ENCODE measurements around the gene ASZ1.

ASZ1 gene

DNA sequence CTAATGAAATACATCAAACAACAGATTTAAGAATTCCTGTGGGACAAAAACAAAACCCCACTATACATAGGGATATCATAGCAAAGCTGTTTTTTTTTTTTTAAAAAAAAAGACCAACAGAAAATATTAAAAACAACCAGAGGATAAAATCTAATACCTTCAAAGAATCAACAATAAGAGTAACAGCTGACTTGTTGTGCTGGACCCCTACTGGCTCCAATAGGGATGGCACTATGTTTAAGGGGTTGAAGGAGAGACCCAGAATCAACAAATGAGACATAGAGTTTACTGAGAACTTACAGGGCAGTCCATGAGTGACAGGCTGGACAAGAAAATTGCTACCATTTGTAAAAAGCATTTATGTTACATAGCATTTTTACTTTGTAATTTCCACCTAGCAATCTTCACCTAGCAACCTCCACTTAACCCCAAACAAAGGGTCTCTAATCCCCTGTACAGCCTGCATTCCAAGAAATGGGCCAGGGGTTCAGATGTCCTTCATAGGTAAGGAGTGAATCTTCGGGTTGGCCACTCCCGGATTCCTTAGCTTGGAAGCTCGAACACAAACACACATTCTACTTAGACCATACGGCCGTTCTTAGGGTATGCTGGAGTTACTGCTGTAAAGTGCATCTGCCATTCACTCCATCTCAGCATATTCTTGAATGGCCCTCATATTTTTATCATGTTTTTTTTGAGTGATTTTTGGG is 25.8 kb downstream of the ASZ1 start:
- DNase-seq: no peak

DNA sequence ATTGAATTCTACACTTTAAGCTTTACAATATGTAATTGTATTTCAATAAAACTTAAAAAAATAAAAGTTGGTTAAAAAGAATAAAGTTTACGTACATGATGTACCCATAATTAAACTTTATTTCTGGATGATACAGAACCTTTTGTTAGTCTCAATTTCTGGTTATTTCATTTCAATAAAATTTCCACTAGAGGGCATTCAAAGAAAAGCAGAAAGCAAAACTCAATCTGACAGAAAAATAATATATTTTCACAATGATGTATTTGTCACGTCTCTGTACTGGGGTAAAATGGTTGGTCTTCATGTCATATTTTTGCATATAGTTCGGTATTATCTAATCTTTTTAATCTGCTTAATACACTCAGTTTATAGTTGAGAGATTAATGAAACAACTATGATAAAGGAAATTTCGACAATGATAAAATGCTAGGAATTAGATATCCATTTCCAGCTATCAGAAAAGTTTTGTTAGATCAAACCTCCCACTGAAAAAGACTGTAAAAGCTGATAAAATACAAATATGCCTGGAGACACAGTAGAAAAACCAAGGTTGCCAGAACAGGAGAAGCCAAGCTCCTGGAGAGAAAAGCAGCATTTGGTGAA is 27.4 kb downstream of the ASZ1 start:
- DNase-seq: no peak

DNA sequence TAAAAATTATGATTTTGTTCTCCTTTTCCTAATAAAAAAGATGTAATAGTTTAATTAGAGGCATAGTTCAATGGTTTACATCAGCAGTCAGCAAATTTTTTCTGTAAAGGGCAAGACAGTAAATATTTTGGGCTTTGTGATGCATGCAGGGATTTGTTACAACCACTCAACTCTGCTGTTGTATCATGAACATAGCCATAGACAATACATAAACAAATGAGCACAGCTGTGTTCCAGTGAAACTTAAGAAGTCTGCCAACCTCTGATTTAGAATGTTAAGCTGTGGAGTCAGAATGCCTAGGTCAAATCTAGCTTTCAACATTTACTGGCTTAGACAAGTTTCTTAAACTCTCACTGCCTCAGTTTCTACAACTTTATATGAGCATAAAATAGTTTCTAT is 31.6 kb downstream of the ASZ1 start:
- DNase-seq: no peak

DNA sequence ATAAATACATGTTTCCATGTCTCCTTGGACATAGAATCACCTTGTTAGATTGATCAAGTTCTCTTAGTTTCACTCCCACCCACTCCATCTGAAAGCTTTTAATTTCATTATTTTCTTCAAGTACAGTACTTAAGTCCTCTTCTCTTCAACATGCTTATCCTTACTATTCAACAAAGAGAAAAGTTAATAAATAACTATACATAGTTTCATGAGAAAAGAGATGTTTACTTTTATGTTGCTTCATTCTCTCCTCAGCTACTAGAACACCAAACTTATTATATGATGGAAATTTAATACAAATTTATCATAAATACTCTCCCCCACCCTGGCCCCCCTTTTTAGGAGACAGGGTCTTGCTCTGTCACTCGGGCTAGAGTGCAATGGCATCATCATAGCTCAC is 33.5 kb downstream of the ASZ1 start:
- DNase-seq: no peak

DNA sequence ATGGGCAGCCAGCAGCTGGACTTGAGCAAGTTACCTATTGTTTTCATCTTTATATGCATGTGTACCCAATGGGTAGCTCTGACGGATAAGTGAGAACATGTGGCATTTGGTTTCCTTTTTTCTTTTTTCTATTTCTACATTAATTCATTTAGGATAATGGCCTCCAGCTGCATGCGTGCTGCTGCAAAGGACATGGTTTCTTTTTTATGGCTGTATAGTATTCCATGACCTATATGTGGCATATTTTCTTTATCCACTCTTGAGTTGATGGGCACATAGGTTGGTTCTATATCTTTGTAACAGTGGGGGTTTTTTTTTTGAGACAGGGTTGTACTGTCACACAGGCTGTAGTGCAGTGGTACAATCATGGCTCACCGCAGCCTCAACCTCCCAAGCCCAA is 37.4 kb downstream of the ASZ1 start:
- DNase-seq: no peak

DNA sequence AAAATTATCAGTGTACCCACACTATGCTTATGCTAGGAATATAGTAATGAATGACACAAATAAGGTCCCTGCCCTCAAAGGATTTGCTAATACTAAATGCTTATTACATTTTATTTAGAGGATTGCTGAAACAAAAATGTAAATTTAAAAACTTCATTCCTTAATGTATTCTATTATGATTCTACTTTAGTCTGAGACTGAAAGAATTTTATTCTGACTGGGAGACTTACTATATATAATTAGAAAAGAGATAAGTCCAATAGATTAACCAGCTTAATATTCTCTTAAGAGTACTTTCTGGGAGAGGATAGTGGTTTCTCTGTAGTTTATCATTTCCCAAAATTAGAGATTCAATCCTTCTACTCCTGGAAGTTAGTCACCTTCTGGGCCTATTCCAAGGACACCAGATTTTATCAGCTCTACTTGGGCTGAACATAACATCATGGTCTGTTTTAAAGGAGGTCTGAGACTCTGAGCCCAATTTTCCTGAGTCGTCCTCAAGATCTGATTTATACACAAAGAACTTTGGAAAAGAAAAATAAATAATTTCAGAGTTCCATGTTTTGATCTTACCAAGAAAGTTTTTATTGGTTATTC is 41.1 kb downstream of the ASZ1 start:
- DNase-seq: no peak

DNA sequence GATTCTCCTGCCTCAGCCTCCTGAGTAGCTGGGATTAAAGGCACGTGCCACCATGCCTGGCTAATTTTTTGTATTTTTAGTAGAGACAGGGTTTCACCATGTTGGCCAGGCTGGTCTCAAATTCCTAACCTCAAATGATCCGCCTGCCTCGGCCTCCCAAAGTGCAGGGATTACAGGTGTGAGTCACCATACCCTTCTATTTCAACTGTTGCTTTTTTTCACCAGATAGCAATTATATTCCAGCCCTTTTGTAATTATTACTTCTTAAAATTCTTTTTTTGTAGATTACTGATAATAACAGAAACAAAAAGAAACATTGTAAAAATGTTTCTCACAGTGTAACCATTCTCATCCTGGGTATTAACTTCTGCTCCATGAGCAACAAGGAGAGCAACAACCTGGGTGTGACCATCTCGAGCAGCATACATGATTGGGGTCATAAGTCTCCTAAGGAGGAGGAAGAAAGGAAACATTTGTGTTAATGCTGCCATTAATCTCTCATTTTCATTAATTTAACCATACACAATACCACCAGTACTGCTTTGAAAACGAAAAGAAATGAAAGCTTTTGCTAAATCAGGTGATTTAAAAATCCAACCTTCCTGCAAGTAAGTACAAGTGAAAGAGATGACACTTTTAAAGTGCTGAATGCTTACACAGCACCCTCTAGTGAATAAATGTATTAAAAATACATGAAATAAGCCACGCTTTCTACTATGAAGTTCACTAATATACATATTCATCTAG is 41.8 kb downstream of the ASZ1 start:
- DNase-seq: peak; percentile 3

DNA sequence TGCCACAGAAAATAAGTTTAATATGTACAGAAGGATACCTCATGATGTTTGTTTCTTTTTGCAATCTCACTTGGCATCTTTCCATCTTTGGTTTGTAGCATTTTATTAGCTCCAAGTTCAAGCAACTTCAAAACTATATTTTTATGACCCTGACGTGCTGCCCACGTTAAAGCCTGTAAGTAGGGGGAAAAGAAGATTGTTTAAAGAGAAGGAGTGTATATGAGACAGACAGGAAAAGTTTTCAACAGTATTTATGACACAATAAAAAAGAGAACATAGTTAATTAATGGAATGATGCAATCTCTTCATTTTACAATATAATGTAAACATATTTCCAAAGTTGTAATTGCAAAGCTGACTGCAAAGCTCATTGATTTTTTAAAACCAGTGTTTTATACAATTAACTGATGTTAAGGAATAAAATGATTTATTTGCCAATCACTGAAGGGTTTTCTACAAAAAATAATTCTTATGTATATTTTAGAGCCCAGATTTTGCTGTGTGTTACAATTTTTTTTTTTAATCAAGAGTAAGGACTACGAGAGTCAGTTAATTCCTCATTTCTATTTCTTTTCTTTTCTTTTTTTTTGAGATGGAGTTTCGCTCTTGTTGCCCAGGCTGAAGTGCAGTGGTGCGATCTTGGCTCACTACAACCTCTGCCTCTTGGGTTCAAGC is 42.5 kb downstream of the ASZ1 start:
- no peak for DNase-seq

DNA sequence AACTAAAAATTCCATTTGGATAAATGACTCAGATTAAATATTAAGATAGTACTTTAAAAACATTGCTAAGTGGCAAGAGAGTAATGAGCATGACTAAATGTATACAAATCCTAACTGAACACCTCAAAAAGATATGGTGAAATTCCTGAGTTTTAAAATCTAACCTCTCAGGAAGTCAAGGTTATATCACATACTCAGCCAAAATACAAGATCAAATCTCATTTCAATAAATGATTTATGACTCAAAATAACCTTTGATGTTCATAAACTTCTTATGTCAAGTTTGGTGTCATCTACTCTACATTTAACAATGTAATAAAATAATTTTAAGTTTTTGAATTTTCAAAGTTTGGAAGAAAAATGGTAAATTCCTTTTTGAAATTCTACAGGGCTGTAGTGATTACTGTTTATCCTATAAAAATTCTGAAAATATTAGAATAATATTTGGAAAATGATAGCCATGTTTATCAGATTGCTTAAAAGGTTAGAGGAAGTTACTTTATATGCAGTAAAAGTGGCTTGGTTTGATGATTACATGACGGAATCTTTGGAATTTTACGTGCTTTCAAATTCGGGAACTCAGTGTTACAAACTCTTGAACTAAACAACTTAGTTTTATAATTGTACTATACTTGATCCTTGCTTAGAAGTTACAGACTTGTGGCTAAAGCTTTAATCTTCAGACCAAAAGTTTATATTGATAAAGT is 43.7 kb downstream of the ASZ1 start:
- DNase-seq: no peak

DNA sequence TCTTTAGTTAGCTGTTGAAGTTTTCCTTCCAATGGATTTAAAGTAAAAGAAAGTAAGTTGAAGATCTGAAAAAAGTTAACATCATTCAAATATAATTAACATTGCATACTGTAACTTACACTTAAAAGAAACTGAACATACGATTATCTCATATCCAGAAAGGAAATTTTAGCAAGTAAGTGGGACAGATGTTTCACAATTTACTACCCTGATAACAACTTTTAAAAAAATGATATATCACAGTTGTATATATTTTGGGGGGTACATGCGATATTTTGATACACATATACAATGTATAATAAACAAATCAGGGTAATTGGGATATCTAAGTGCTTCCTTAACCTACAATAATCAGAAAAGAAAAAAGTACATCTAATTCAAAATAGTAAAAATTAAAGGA is 44.2 kb downstream of the ASZ1 start:
- no peak for DNase-seq

DNA sequence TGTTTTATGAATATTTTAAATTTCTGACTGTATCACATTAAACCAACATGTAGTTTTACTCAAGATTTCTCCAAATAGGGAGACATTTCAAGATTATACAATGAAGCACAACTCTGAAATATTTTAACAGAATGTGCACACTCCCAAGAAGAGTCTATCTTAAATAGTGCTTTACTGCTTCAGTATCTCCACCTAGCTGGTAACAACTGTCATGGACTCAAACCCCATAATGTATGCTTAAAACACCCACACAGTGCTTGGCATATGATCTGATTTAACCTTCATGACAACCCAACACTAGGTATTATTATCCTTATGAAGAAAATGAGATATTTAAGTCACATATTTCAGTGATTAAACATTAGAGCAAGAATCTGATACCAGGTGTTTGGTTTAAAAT is 45.9 kb downstream of the ASZ1 start:
- no peak for DNase-seq

DNA sequence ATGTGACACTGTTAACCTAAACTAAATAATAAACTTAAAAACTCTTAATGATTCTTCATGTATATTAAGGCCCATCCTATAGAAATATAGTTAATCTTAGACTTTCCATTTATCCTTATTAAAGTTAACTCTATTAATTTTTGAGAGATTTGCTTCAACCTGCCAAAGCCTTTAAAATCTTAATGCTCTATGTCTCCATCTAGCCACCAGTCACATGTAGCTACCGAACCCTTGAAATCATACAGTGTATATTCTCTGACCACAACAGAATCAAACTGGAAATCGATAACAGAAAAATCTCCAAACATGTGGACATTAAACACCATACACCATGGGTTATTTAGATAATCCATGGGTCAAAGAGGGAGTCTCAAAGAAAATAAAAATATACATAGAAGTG is 51.9 kb downstream of the ASZ1 start:
- DNase-seq: no peak

DNA sequence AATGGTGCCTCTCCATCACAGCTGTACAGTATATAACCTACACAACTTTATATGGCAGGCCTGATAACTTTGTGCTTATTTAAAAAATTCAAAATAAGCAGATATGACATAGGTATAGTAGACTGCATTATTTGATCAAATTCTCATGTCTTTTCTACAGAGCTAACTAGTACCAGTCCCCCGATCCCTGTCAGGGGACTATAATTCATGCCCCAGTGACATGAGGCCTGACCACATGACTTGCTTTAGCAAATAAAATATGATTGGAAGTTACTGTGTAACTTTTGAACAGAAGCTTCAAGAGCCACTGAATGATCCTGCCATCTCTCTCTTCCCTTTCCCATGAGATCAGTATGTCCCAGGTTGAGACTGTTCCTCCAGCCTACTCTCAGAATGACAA is 55.2 kb downstream of the ASZ1 start:
- DNase-seq: no peak

DNA sequence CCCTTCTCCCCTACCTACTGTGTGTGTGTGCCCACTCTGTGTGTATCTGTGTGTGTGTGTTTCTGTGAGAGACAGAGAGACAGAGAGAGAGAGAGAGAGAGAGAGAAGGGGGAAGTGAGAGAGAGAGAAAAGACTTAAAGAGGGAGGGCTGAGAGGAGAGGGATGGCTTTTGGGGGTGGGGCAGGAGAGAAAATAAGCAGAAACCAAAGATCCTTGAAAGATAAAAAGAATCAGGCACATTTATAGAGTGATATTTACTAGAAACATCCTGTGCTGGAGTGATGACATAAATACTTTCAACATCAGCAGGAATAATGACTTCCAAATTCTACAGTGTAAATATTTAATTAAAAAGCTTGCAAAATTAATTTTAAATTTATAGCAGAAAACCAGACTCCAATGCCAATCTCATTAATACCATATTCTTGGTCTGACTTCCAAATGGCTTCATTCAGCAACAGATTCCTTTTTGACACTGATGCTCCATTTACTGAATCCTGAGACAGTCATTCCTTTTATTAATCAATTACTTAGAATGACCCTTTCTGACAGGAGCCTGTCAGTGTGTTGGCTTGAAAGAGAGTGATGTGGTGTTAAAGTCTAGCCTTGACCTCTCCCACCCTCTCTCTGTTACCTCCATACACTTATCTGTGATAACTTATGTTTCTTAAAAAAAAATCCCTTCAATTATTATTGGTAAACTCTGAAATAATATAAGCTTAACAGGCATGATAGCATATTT is 62.8 kb downstream of the ASZ1 start:
- no peak for DNase-seq

DNA sequence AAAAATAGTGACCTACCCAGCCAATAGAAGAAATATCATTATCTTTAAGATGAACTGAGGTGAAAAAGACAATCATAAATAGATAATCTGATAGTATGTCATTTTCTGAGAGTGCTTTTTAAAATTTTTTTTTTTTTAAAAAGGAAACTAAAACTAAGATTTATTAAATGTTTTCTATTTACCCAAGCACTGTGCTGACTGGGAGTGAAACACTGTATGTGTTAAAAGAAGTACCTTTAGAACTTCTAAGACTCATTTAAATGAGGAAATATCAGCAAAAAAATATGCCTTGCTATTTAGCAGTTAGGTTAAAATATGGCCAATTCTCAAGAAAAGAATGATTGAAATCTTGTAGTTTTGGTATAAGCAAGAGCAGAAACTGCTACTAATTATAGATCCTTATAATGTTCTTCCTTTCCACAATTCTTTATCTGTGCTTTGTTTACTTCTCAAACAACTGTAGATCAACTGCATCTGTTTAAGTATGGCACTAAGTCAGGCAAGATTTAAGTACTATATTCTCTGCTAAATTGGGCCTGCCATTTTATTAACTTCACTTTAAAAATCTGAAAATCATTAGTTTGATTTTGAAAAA is 64.9 kb downstream of the ASZ1 start:
- DNase-seq: no peak

DNA sequence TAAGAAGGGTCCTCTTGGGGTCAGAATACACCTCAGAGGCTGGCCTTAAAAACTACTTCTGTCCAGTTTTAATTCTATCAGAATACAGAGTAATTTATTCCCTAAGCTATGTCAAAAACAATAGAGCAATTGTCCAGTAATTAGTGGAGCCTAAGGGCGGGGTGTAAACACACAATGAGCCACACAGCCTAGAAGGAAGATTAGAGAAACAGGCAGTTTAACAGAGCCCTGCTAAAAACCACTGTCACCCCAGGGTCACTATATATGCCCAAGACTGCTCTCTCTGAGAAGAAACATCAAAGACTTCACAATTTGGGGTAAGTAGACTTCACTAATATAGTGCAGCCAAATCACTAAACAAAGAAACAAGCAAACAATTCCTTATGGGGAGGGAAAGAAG is 77.3 kb downstream of the ASZ1 start:
- no peak for DNase-seq

DNA sequence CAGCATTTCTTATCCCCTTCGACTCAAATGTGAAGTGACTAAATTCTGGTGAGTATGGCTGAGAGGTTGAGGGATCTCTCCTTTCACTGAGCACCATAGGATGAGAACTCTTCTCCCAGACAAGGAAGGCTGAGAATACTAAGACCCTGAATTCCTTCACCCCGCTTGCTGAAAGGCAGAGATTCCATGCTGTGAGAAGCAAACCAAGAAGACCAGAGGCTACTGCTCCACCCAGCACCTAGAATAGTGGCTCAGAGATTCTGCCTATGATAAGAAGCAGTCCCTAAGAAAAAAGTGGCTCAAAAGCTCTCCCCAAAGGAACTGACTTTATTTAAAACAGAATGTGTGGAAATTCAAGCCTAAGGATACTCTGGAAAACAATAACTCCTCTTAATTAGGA is 77.7 kb downstream of the ASZ1 start:
- no peak for DNase-seq

DNA sequence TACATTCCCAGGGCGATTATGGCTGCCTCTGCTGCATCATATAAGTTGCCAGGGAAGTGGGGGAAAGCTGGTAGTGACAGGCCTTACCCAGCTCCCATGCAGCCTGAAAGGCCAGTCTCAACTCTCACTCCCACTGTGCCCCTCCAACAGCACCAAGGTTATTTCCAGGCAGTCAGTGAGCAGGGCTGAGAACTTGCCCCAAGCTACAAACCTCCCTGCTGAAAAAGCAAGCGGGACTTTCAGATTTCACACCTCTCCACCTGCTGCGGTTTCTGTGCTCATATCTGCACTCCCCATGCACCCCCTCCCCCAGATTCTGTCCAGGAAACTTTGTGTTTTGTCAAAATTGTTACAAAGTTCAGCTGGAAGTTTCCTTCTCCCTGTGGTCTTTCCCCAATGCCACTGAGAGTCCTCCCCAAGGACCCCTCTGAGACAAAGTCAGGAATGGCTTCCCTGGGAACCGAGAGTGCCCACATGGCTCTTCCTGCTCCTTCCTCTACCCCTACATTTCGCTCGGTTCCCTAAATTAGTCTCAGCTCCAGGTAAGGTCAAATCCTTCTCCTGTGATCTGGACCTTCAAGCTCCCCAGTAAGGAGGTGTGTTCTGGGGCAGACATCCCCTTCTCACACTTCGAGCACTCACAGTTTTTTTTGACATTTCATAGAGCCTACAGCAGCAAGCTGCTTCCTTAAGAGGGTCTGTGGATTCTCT is 79.2 kb downstream of the ASZ1 start:
- no peak for DNase-seq

DNA sequence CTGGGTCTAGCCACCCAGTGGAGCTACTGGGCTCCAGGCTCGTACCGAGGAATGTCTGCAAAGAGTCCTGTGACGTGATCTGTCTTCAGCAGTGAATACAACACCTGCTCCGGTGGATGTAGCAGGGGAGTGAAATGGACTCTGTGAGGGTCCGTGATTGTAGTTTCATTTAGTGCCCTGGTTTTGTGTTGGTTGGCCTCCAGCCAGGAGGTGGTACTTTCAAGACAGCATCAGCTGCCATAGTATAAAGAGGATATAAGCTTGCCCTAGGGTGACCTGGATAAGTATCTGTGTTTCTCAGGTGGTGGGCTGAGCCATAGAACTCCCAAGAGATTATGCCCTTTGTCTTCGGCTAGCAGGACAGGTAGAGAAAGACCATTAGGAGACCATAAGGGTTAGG is 79.8 kb downstream of the ASZ1 start:
- DNase-seq: no peak

DNA sequence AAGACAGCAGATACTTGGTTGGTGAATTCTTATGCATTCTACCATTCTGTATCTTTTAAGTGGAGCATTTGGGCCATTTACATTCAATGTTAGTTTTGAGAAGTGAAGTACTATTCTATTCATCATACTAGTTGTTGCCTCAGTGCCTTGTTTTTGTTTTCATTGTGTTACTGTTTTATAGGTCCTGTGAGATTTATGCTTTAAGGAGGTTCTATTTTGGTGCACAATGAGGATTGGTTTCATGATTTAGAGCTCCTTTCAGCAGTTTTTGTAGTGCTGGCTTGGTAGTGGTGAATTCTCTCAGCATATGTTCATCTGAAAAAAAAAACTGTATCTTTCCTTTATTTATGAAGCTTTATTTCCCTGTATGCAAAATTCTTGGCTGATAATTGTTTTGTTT is 81.1 kb downstream of the ASZ1 start:
- no peak for DNase-seq

DNA sequence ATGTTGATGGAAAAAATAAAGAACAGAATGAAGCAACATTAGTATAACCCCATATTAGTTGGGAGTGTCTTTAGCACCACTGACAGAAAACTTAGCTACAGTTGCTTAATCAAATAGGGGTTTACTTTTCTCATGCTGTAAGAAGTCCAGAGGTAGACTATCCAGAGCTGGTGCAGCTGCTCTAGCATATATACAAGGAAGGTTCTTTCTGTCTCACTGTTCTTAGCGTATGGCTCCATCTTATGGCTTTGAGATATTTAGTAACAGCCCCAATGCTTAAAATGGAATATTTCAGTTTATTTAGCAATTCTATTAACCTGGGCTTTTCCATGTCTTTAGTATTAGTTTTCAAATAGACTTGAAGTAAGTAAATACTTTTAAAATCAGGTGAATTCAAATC is 89.3 kb downstream of the ASZ1 start:
- no peak for DNase-seq
